HG03575 (cell line): ENCODE measurements around the gene ADSL.

Source experiments
- ATAC-seq: cut with Tn5 transposase; IDR thresholded peaks from one replicate; pipeline ENCODE4 v1.9.1; 2021; ENCODE audit not compliant: unreplicated experiment, insufficient number of reproducible peaks, low FRiP score; ENCODE audit errors: extremely low read depth

The ADSL gene

DNA sequence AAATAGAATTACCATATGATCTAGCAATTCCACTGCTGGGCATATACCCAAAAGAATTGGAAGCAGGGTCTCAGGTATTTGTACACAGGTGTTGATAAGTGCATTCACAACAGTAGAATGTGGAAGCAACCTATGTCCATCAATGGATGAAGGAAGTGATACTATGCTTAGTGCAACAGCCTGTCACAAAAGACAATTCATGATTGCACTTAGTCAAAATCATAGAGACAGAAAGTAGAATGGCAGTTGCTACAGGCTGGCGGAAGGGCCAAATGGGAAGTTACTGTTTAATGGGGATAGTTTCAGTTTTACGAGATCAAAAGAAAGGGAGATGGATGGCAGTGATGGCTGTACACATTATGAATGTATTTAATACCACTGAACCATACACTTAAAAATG is 66.1 kb downstream of the ADSL start:
- ATAC-seq = no peak

- ATAC-seq = no peak
Measured at GRCh38 chr22:40413873-40414272, 67.6 kb downstream of the ADSL start.

- ATAC-seq = no peak
Measured at GRCh38 chr22:40414311-40414710, 68.0 kb downstream of the ADSL start.

GRCh38 chr22:40414838-40415505 is 68.7 kb downstream of the ADSL start:
- no peak for ATAC-seq

GRCh38 chr22:40415531-40416266 is 69.4 kb downstream of the ADSL start:
- ATAC-seq = no peak

DNA sequence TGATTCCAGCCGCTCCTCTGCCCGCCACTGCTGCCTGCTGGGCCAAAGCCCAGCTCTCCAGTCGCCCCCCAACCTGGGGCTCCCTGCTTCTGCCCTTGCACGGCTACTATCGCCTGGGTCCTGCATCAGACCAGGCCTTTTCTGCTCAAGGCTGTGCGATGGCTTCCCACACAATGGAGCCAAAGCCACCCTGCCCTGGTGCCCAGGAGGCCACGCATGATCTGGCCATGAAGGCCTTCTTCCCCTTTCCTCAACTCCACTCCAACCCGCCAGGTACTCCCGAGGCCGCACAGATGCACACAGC is 69.9 kb downstream of the ADSL start:
- ATAC-seq = no peak

DNA sequence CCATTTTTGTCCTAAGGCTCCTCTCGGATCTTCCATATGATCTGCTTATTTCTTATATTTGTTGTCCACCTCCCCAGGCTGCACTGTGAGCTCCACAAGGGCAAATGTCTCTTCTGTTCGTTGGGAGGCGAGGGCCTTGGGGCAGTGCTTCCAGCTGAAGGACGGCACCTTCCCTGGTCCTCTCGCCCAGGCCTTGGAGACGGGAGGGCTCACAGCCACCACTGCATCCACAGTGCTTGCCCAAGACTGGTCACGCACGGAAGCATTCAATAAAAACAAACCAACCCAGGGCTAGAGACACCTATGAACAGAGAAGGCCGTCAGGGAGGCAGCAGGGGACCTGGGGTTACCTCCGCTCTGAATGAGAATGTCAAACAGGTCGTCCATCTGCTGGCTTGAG is 70.3 kb downstream of the ADSL start:
- ATAC-seq = no peak

DNA sequence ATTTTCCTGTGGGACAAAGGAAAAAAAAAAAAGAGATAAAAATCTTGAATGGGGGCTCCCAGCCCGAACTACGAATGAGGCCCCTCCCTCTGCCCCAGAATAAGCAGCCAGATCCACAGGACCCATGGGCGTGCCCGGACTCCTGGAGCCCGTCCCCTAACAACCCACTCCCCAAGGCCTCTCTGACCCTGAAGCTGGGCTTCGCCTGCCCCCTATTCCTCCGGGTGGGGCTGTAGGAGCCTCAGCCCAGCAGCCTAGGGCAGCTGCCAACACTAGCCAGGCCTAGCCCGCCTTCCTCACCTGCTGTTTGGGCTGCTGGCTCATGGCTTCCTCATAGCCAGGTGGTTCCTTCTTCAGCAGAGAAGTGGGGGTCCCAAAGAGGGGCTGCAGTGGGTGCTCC is 70.7 kb downstream of the ADSL start:
- ATAC-seq = no peak

DNA sequence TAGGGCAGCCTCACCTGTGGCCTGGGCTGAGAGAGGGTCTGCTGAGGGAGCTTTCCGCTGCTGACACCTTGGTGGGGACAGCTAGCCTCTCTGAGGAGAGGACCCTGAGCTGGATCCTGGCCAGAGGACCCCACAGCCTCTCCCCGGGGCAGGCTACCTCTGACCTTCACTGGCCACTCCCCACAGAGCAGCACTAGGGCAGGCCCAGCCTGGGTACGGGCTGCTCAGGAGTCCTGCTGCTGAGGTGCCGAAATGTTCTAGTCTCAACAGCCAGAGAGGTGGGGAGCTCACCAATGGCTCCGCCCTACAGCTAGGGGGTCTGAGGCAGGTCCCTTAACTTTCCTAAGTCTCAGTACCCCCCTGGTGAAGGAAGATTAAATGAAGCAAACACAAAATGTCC is 71.6 kb downstream of the ADSL start:
- no peak for ATAC-seq

GRCh38 chr22:40418366-40419201 is 72.3 kb downstream of the ADSL start:
- ATAC-seq = no peak

GRCh38 chr22:40419718-40420117 is 73.4 kb downstream of the ADSL start:
- no peak for ATAC-seq

DNA sequence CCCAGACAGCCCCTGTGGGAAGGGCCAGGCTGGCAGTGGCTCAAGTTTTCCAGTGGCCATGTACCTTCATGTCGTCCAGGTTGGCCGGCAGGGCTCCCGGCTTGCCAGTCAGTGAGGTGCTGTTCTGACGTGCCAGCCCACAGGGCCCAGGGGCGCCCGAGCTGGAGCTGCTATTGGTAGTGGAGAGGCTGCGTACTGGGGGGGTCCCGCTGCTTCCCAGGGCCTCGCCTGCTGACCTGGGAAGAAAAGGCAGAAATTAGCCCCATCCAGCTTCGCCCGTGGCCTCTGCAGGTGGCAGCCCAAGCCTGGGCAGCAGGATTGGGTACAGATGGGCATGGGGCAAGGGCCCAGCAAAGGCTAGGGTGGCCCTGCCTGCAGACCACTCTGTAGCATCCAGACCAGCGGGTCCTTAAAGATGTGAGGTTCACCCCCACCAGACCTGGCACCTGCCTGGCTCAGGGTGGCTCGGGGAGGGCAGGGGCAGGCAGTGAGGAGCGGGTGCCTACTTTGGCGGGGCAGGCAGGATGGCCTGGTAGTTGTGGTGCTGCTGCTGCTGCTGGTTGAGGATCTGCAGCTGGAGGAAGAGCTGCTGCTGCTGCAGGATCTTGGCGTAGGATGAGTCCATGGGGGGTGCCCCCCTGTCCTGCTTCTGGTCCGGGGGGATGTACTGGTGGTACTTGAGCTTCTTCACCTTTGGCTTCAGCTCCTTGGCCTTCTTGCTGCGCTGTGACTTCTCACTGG is 74.2 kb downstream of the ADSL start:
- ATAC-seq = no peak

DNA sequence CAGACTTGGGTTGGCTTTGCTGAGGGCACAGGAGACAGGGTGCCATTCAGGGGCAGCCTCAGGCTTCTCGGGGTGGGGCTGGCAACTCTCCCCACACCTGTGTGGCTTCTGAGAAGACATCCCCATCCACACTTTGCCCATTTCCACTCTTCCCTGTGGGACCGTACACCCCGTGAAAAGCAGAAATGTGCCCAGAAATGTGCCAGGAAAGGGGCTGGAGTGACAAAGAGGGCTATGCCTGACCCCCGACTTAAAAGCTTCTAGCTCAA is 74.7 kb downstream of the ADSL start:
- ATAC-seq = no peak

GRCh38 chr22:40421941-40422340 is 75.6 kb downstream of the ADSL start:
- ATAC-seq = no peak

DNA sequence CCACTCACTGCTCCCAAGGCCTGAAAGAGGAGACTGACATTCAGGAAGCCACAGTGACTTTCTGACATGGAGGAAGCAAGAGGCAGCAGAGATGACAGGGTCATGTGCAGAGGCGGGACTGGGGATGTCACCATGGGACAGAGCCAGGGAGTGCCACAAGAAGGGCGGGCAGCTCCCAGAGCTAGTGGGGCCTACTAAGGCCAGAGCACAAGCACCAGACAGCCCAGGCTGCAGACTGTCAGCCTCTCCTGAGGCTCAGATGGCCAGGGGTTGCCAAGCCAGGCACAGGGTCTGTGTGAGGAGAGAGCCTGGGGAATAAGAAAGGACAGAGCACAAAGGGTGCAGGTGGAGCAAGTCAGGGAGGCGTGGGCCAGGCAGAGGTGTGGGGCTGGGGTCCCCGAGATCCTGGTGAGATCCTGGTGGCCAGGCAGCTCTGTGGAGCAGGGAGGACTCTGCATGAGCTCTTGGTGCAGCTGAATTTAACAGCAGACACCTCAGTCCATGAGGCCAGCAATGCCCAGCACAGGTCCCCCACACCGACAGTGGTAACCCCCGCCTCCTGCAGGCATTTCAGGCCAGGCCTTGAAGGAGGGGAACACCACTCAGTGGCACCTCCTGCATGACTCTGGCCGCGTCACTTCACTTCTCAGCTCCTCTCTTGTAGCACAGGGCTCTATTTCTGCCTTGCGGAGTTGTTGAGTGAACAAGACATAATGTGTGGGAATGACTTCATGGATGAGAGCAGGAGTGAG is 76.4 kb downstream of the ADSL start:
- no peak for ATAC-seq

DNA sequence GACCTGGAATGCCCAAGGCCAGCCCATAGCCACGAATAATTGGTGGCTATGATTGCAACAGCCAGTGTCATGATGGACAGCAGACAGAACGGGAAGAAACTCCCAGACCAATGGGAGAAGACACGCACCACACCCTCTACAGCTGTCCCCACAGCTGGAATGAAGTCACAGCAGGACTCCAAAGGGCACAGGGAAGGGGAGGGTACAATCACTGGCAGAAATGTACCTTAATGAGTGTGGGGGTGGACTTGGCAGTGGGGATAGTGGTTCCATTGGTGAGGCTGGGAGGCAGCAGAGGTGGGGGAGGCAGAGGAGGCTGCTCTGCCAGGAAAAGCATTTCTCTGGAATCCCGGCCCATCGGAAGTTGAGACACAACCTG is 77.0 kb downstream of the ADSL start:
- ATAC-seq = no peak

DNA sequence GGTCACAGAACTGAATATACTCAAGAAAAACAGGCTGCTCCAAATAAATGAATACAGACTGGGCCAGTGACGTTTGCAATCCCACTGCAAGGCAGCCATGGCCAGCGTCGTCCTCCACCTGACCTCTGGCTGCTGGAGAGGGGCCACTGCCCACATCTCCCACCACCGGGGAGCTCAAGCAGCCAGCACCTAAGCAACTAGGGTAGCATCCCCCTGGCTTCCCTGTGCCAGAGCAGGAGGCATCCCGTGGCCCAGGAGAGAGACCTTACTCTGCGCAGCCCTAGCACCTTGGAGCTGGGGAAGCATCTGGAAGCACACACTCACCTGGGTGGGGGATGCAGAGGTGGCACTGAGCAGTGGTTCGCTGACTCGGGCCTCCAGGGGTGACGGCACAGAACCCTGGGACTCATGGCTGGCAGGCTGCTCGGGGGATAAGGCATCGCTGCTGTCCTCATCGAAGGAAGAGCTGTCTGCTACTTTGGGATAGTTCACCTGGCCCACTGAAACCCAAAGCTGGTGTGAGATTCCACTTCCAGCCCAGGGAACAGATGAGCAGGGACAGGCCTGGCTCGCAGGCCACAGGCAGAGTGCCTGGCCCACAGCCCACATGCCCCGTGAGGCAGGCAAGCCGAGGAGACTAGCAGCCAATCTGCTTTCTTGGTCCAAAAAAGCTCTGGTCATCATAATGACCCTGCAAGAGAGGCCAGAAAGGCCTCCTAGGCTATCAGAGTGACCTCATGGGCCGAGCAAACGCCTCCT is 77.8 kb downstream of the ADSL start:
- ATAC-seq = no peak

DNA sequence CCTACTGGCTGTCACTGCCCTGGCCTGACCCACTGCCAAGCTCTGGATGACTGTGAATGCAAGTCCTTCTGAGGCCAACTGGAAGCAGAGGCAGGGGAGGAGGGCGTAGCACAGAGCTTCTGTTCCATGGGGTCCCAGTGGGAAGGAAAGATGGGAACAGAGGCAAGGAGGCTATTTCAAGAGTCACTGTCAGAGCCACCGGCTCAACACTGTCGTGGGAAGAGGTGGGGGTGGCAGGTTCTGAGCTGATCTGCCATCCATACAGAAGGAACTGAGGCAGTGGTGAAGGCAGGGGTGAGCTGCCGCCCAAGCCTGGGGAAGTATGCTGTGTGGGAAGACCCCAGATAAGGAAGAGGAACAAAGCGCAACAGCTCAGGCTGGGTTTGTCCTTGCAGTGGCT is 78.8 kb downstream of the ADSL start:
- ATAC-seq = no peak
